Measurements from ENCODE around the gene RTCA.
A peak's percentile ranks its signal among the peaks of the same experiment; 100 is the strongest.
"Not testable (repeated sequence)": the region's sequence is repeated elsewhere in the genome, so short reads cannot be mapped to it uniquely, and the experiment has no call there.

Gene RTCA

DNA sequence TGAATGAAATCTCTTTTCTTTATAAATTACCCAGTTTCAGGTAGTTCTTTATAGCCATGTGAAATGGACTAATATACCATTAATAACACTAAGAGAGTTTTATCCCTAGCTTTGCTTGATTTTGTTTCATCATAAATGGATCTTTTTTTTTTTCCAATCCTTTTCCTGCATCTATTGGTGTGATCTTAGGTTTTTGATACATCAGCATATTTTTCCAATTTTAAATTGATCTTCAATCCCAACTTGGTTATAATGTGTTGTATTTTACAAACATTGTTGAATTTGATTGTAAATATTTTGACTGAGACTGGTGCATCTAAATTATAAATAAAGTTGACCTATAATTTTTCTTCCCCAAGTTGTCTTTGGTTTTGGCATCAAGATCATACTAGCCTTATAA lies 4.3 kb upstream of the RTCA start:
- DNase-seq (ENCODE audit: low read depth) = no peak
- H3K4me3 ChIP-seq (ENCODE audit: low read depth, low read length) = no peak overlapping the region
- TF ChIP-seq, protein P1, sequence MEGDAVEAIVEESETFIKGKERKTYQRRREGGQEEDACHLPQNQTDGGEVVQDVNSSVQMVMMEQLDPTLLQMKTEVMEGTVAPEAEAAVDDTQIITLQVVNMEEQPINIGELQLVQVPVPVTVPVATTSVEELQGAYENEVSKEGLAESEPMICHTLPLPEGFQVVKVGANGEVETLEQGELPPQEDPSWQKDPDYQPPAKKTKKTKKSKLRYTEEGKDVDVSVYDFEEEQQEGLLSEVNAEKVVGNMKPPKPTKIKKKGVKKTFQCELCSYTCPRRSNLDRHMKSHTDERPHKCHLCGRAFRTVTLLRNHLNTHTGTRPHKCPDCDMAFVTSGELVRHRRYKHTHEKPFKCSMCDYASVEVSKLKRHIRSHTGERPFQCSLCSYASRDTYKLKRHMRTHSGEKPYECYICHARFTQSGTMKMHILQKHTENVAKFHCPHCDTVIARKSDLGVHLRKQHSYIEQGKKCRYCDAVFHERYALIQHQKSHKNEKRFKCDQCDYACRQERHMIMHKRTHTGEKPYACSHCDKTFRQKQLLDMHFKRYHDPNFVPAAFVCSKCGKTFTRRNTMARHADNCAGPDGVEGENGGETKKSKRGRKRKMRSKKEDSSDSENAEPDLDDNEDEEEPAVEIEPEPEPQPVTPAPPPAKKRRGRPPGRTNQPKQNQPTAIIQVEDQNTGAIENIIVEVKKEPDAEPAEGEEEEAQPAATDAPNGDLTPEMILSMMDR (conservative IDR thresholded peaks at IDR 0.05; ENCODE audit: low read depth, low read length) = no peak

DNA sequence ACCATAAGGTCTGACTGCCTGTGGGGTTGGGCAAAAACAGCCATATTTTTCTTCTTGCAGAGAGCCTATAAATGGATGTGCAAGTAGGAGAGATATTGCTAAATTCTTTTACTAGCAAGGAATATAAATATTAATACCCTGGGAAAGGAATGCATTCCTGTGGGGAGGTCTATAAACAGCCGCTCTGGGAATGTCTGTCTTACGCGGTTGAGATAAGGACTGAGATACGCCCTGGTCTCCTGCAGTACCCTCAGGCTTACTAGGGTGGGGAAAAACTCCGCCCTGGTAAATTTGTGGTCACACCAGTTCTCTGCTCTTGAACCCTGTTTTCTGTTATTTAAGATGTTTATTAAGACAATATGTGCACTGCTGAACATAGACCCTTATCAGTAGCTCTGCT lies 1.9 kb upstream of the RTCA start:
- not testable (repeated sequence) for H3K4me3 ChIP-seq (ENCODE audit: low read depth, low read length); DNase-seq (ENCODE audit: low read depth)

DNA sequence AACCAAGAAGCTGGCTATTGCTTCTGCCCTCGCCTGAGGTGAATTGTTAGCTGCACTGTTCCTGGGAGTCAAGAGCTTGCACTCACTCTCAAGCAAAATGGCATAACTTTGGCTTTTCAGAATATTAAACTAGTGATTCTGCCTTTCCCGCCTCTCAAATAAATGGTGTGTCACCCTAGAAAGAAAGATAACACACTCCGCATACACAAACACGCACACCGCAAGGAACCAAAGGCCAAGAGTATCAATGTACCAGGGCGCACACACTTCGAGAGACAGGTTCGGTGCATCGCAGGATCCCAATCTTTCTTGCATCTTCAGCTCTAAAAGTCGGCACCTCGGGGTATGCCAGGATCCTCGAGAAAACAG lies 470 bp upstream of the RTCA start:
- peak overlapping the region; percentile 93 for H3K4me3 ChIP-seq (ENCODE audit: low read depth, low read length)
- TF ChIP-seq, protein P1 (conservative IDR thresholded peaks at IDR 0.05; ENCODE audit: low read depth, low read length) = no peak
- peak; percentile 69 for DNase-seq (ENCODE audit: low read depth)

DNA sequence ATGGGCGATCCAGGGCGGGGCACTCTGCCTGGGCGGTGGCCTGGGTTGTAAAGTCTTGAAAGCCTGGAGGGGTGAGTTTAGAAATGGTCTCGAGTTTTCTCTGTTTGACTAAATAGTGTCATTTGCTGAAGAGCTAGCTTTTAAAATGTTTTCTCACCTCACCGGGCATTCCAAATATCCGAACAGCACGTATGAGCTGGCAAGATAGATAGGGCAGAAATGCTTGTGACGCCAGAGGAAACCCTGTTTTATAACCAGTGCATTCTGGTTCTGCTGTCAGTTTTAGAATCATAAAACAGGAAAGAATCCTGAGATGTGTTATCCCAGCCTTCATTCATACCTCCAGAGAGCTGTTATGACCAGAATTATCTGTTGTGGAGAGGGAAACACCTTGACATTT lies 725 bp downstream of the RTCA start:
- TF ChIP-seq, protein P1 (conservative IDR thresholded peaks at IDR 0.05; ENCODE audit: low read depth, low read length) = no peak
- DNase-seq (ENCODE audit: low read depth) = peak; percentile 7

DNA sequence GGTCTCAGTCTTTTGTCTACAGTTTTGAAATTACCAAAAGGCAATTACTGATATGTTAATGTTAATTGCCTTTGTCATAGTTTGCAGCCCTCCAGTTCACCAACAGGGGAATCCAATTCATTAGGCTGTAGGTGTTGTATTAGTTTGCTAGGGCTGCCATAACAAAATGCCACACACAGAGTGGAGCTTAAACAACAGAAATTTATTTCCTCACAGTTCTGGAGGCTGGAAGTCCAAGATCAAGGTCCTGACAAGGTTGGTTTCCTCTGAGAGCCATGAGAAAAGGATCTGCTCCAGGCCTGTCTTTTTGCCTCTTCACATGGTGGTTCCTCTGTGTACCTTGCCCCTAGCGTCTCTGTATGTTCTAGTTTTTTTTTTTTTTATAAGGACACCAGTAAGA lies 1.3 kb downstream of the RTCA start:
- peak overlapping the region; percentile 93 for H3K4me3 ChIP-seq (ENCODE audit: low read depth, low read length)
- TF ChIP-seq, protein P1 (conservative IDR thresholded peaks at IDR 0.05; ENCODE audit: low read depth, low read length) = no peak
- no peak for DNase-seq (ENCODE audit: low read depth)

More for the DNA sequence above, 725 bp downstream of the RTCA start:
- peak overlapping the region; percentile 93 for H3K4me3 ChIP-seq (ENCODE audit: low read depth, low read length)

DNA sequence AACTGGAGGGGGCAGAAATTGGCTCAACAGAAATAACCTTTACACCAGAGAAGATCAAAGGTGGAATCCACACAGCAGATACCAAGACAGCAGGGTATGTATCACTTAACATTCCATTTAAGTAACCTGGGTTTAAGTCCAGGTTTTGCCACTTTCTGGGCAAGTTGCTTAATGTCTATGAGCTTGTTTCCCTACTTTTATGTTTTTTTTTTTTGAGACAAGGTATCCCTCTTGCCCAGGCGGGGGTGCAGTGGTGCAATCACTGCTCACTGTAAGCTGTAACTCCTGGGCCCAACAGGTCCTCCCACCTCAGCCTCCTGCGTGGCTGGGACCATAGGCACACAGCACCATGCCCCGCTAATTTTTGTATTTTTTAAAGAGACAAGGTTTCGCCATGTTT lies 2.2 kb downstream of the RTCA start:
- TF ChIP-seq, protein P1 (conservative IDR thresholded peaks at IDR 0.05; ENCODE audit: low read depth, low read length) = no peak
- DNase-seq (ENCODE audit: low read depth) = no peak
- no peak overlapping the region for H3K4me3 ChIP-seq (ENCODE audit: low read depth, low read length)

DNA sequence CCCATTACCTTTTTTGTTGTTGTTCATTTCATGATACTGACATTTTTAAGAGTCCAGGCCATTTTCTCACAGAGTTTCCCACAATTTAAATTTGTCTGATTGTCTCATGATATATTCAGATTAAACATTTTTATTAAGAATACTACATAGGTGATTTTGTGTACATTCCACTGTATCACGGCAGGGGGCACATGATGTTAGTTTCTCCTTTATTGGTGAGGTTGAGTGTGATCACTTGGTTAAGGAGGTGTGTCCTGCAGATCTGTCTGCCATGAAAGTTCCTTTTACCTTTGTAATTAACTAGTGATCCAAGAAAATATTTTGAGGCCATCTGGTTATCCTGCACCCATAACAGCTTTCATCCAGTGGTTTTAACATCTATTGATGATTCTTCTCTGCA lies 11.8 kb downstream of the RTCA start:
- H3K4me3 ChIP-seq (ENCODE audit: low read depth, low read length) = no peak overlapping the region
- TF ChIP-seq, protein P1 (conservative IDR thresholded peaks at IDR 0.05; ENCODE audit: low read depth, low read length) = no peak
- DNase-seq (ENCODE audit: low read depth) = no peak
